Measurements from ENCODE around the gene IFT122. TPM values are rescaled to one million over a fixed set of nuclear protein-coding genes. Genes with fewer than 3 reads are reported as not detected.
"Not testable (repeated sequence)": the region's sequence is repeated elsewhere in the genome, so short reads cannot be mapped to it uniquely, and the experiment has no call there.

The IFT122 gene
- total RNA-seq, 2 experiments from 2014 or later: 23.0 to 25.9 TPM

DNA sequence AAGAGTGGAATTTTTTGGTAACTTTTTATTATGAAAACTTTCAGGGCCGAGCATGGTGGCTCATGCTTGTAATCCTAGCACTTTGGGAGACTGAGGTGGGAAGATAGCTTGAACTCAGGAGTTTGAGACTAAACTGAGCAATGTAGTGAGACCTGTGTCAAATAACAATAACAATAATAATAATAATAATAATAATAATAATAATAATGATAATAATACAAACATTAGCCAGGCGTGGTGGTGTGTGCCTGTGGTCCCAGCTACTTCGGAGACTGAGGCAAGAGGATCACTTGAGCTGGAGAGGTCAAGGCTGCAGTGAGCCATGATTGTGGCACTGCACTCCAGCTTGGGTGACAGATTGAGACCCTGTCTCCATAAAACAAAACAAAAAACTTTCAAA lies 105.9 kb downstream of the IFT122 start:
- POLR2A ChIA-PET; ATAC-seq (ENCODE audit: low read depth); H3K27me3 Mint-ChIP-seq; H3K9me3 Mint-ChIP-seq; H3K27ac Mint-ChIP-seq; H3K4me1 Mint-ChIP-seq; H3K4me3 Mint-ChIP-seq; DNase-seq; H3K36me3 Mint-ChIP-seq: not testable (repeated sequence)

DNA sequence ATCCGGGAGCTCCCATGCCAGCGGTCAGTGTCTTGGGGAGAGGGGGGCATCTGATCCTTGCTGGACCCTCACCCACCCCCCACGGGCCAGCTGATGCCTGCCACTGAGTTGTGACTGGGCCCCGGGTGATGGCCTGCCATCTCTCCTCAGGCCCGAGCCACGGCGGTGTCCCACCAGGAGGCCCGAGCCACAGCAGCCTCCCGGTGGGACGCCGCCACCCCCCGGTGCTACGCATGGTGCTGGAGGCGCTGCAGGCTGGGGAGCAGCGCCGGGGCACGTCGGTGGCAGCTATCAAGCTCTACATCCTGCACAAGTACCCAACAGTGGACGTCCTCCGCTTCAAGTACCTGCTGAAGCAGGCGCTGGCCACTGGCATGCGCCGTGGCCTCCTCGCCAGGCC lies 107.2 kb downstream of the IFT122 start:
- POLR2A ChIA-PET: no interaction called here
- H3K27ac Mint-ChIP-seq: no peak overlapping the region

DNA sequence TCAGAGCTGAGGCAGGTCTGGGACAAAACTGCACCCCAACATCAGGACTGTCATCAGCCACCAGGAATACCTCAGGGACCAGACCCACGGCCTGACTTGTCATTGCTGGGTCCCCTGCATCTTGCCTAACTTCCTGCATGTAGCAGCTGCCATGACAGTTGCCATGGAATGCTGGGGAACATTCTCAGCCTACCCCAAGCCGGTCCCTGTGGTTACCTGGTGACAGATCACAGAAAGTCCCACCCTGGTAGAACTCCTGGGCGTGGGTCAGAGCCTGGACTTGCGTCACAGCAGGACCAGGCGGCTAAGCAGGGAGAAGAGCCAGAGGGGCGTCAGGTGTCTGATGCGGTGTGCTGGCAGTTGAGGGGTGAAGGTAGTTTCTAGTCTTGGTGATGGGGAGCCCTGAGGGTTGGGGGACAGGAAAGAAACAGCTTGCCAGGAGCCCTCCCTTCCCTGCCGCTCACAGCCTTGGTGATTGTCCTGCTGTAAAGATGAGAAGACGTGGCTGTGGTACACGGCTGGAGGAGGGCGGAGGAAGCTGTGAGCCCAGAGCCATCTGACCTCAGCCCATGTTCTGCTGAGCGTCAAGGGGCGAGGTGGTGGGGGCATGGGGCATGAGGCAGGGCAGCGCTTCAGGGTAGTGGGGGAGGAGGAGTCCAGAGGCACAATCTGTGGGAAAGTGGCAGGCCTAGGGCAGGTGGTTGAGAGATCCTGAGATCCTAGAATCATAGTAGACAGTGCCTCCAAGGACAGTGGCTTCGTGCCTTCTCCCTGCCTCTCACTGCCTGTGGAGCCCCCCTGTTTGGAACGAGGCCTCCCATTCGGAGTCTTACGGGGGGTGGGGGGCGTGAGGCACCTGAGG lies 108.3 kb downstream of the IFT122 start:
- H3K4me1 Mint-ChIP-seq: no peaks in the 10 kb centered on the region
- H3K27ac Mint-ChIP-seq: no peak overlapping the region
- POLR2A ChIA-PET: no interaction called here
- no peak overlapping the region for H3K4me3 Mint-ChIP-seq
- DNase-seq (no peak), ATAC-seq (ENCODE audit: low read depth) (no peak)
- H3K27me3 Mint-ChIP-seq: peaks cover 13% of the 10 kb centered on the region
- H3K36me3 Mint-ChIP-seq: no peaks in the 10 kb centered on the region
- no peaks in the 10 kb centered on the region for H3K9me3 Mint-ChIP-seq

More for the DNA sequence above, 107.2 kb downstream of the IFT122 start:
- Mint-ChIP-seq H3K9me3 (no peaks in the 10 kb centered on the region), H3K4me3 (no peak overlapping the region), H3K4me1 (no peaks in the 10 kb centered on the region), H3K27me3 (peaks cover 11% of the 10 kb centered on the region), H3K36me3 (no peaks in the 10 kb centered on the region)
- ATAC-seq (ENCODE audit: low read depth): no peak
- DNase-seq: no peak

- Mint-ChIP-seq H3K27ac (peak overlapping the region; percentile 9), H3K4me1 (peaks cover 2% of the 10 kb centered on the region), H3K4me3 (no peak overlapping the region), H3K27me3 (peaks cover 19% of the 10 kb centered on the region), H3K36me3 (no peaks in the 10 kb centered on the region), H3K9me3 (no peaks in the 10 kb centered on the region)
- no peak for DNase-seq
- POLR2A ChIA-PET: no interaction called here
- no peak for ATAC-seq (ENCODE audit: low read depth)
Measured at GRCh38 chr3:129549006-129549800, 109.2 kb downstream of the IFT122 start.

DNA sequence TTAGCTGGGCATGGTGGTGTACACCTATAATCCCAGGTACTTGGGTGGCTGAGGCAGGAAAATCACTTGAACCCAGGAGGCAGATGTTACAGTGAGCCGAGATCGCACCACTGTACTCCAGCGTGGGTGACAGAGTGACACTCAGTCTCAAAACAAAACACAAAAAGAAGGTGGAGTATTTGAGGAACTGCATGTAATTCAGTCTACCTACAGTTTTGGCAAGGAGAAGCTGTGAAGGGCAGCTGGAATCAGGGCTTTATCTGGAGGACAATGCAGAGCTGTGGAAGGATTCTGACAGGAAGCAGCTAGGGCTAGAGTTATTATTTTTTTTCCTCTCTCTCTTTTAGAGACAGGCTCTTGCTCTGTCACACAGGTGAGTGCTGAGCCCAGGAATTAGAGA lies 109.8 kb downstream of the IFT122 start:
- H3K36me3 Mint-ChIP-seq: no peaks in the 10 kb centered on the region
- no peaks in the 10 kb centered on the region for H3K9me3 Mint-ChIP-seq
- DNase-seq: no peak
- H3K27ac Mint-ChIP-seq: no peak overlapping the region
- ATAC-seq (ENCODE audit: low read depth): no peak
- H3K4me3 Mint-ChIP-seq: no peak overlapping the region
- H3K4me1 Mint-ChIP-seq: peaks cover 3% of the 10 kb centered on the region
- H3K27me3 Mint-ChIP-seq: peaks cover 24% of the 10 kb centered on the region
- POLR2A ChIA-PET: interaction anchor here (0.8 kb wide), 1 partner anchor 18 kb away, joined by 3 read pairs; no protein-coding TSS in a partner anchor

DNA sequence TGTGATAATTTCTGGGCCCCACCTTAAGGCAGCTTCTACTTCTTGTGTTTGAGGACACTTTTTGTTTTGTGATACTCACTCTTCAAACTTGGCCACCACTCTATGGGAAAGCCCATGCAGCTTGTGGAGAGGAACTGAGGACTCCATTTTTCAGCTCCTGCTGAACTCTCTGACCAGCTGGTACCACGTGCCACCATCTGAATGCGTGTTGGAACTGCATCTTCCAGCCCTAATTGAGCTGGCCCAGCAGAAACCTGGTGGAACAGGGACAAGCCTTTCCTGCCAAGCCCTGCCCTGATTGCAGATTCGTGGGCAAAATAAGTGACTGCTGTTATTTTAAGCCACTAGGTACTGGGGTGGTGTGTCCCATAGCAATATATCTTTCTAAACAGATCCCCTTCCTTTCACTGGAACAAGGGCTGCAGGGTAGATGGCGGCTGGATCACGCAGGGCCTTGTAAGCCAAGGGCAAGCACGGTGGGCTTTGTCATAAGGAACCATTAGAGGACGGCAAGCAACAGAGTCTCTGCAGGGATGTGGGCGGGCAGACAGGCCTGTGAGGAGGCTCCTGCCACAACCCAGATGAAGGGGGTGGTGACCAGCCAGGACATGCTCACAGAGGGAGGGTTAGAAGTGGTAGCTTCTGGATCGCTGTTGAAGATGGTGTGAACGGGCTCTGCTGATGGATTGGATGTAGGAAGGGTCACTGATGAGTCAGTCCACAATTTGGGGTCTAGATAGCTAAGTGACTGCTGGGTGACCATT lies 112.4 kb downstream of the IFT122 start:
- Mint-ChIP-seq H3K27me3 (peaks cover 24% of the 10 kb centered on the region), H3K4me3 (no peak overlapping the region), H3K4me1 (peaks cover 3% of the 10 kb centered on the region), H3K9me3 (no peaks in the 10 kb centered on the region), H3K27ac (no peak overlapping the region), H3K36me3 (no peaks in the 10 kb centered on the region)
- DNase-seq (no peak), ATAC-seq (ENCODE audit: low read depth) (no peak)
- POLR2A ChIA-PET: no interaction called here

DNA sequence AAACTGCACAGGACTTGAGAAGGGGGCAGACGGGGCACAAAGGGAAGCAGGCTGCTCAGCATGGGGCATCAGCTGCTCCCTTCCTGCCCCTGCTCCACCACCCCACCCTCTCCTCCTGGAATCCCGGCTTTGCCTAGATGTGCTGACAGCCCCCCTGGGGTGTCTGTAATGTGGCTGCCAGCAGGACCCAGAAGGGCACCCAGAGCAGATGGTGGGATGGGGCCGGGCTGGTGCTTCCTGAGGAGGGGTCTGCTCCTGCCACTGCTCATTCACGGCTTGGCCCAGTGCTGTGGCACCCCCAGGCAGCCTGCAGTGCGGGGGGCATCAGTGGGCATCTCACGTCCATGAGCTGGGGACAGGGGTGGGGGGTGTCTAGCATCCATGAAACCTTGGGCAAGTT lies 113.1 kb downstream of the IFT122 start:
- Mint-ChIP-seq H3K27ac (no peak overlapping the region), H3K27me3 (peaks cover 23% of the 10 kb centered on the region), H3K4me3 (no peak overlapping the region), H3K36me3 (no peaks in the 10 kb centered on the region), H3K9me3 (no peaks in the 10 kb centered on the region), H3K4me1 (peaks cover 3% of the 10 kb centered on the region)
- POLR2A ChIA-PET: interaction anchor here (1.2 kb wide), 1 partner anchor 18 kb away, joined by 3 read pairs; no protein-coding TSS in a partner anchor
- no peak for ATAC-seq (ENCODE audit: low read depth)
- DNase-seq: no peak

GRCh38 chr3:129553719-129554118 lies 113.7 kb downstream of the IFT122 start:
- peak overlapping the region; percentile 22 for H3K4me3 Mint-ChIP-seq
- peaks cover 3% of the 10 kb centered on the region for H3K4me1 Mint-ChIP-seq
- DNase-seq (no peak), ATAC-seq (ENCODE audit: low read depth) (no peak)
- POLR2A ChIA-PET: interaction anchor here (0.9 to 1.2 kb wide), 2 partner anchors 19 to 367 kb away, joined by 3 read pairs; no protein-coding TSS in a partner anchor
- no peaks in the 10 kb centered on the region for H3K9me3 Mint-ChIP-seq
- H3K27me3 Mint-ChIP-seq: peaks cover 21% of the 10 kb centered on the region
- H3K27ac Mint-ChIP-seq: no peak overlapping the region
- H3K36me3 Mint-ChIP-seq: no peaks in the 10 kb centered on the region

- H3K36me3 Mint-ChIP-seq: no peaks in the 10 kb centered on the region
- POLR2A ChIA-PET: interaction anchor here (0.9 to 1.2 kb wide), 2 partner anchors 19 to 366 kb away, joined by 3 read pairs; no protein-coding TSS in a partner anchor
- H3K27ac Mint-ChIP-seq: no peak overlapping the region
- H3K4me1 Mint-ChIP-seq: peaks cover 3% of the 10 kb centered on the region
- H3K27me3 Mint-ChIP-seq: peaks cover 21% of the 10 kb centered on the region
- H3K4me3 Mint-ChIP-seq: no peak overlapping the region
- H3K9me3 Mint-ChIP-seq: no peaks in the 10 kb centered on the region
- DNase-seq (no peak), ATAC-seq (ENCODE audit: low read depth) (no peak)
Measured at GRCh38 chr3:129554356-129555152, 114.5 kb downstream of the IFT122 start.

GRCh38 chr3:129555153-129555550 lies 115.1 kb downstream of the IFT122 start:
- Mint-ChIP-seq H3K27me3 (peaks cover 20% of the 10 kb centered on the region), H3K36me3 (no peaks in the 10 kb centered on the region), H3K4me3 (no peak overlapping the region), H3K9me3 (no peaks in the 10 kb centered on the region), H3K27ac (no peak overlapping the region), H3K4me1 (peaks cover 3% of the 10 kb centered on the region)
- ATAC-seq (ENCODE audit: low read depth) (no peak), DNase-seq (no peak)
- POLR2A ChIA-PET: no interaction called here

GRCh38 chr3:129555616-129556357 lies 115.8 kb downstream of the IFT122 start:
- no peak overlapping the region for H3K4me3 Mint-ChIP-seq
- peaks cover 20% of the 10 kb centered on the region for H3K27me3 Mint-ChIP-seq
- ATAC-seq (ENCODE audit: low read depth) (no peak), DNase-seq (no peak)
- POLR2A ChIA-PET: no interaction called here
- H3K9me3 Mint-ChIP-seq: no peaks in the 10 kb centered on the region
- no peak overlapping the region for H3K27ac Mint-ChIP-seq
- no peaks in the 10 kb centered on the region for H3K36me3 Mint-ChIP-seq
- H3K4me1 Mint-ChIP-seq: peaks cover 5% of the 10 kb centered on the region

DNA sequence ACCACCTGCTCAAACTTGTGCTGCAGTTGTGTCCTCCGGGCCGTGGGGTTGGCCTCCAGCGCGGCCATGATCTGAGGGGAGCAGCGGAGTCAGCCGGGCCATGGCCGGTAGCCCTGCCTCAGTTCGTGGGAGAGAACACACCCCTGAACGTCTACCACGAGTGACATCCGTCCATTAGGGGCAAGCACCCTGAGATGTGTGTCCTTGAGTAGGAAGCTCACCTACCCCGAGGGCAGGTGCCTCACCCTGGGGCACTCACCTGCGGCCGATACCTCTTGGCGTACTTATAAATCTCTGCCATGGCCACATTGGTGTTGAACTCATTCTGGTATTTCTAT lies 116.3 kb downstream of the IFT122 start:
- no peaks in the 10 kb centered on the region for H3K36me3 Mint-ChIP-seq
- peaks cover 5% of the 10 kb centered on the region for H3K4me1 Mint-ChIP-seq
- POLR2A ChIA-PET: no interaction called here
- H3K27ac Mint-ChIP-seq: no peak overlapping the region
- H3K9me3 Mint-ChIP-seq: no peaks in the 10 kb centered on the region
- DNase-seq (no peak), ATAC-seq (ENCODE audit: low read depth) (no peak)
- H3K4me3 Mint-ChIP-seq: no peak overlapping the region
- H3K27me3 Mint-ChIP-seq: peaks cover 19% of the 10 kb centered on the region

Data from activated naive CD8-positive, alpha-beta T cell treated with anti-CD3 and anti-CD28 coated beads, Interleukin-2, amount 10 ng/mL, durations not matched to agents 7 days and 5 days (primary cell).